PC-3 (cell line): Measurements from ENCODE around the gene COASY. TPM values are rescaled to one million over a fixed set of nuclear protein-coding genes. Genes with fewer than 3 reads are reported as not detected.

Source experiments
- ATAC-seq: fragments of 200-7000 bp; cut with Tn5 transposase; 2 replicates; pipeline ENCODE4 v1.9.1; 2020; ENCODE audit warnings: mild to moderate bottlenecking, moderate library complexity
- BruUV-seq: library from RNA; stranded (reverse); fragments of 400-500 nt; replicated peaks from 2 replicates; lab custom pipeline; 2021; lab: Mats Ljungman, UMichigan
- CTCF ChIA-PET: fragments of 300-600 bp; sonication (Branson Sonifier 250); formaldehyde crosslinking; loops from one replicate; lab custom pipeline; 2022; ENCODE audit warnings: antibody characterized with exemption; lab: Charles Lee
- POLR2A ChIA-PET: fragments of 300-600 bp; sonication (Branson Sonifier 250); formaldehyde crosslinking; loops from one replicate; lab custom pipeline; 2022; ENCODE audit warnings: antibody characterized with exemption; ENCODE audit not compliant: unreplicated experiment; lab: Charles Lee
- DNase-seq: peaks from one replicate; pipeline ENCODE4 v3.0.0-alpha.2; 2015
- H2AFZ ChIP-seq: fragments of 300-600 bp; sonication (generic); 2 replicates; pipeline ENCODE4 v1.6.0; 2016; ENCODE audit warnings: antibody characterized with exemption, low read length
- H3F3A ChIP-seq: fragments of 300-600 bp; sonication (generic); one replicate; pipeline ENCODE4 v1.6.0; 2017; ENCODE audit warnings: antibody characterized with exemption, low read length, control low read depth, mild to moderate bottlenecking; ENCODE audit not compliant: unreplicated experiment
- H3K27ac ChIP-seq: fragments of 300-600 bp; sonication (generic); 2 replicates; pipeline ENCODE4 v1.5.1; 2016; ENCODE audit warnings: mild to moderate bottlenecking, low read length
- H3K27me3 ChIP-seq: fragments of 300-600 bp; sonication (generic); 2 replicates; pipeline ENCODE4 v1.6.1; 2016; ENCODE audit warnings: low read length, mixed read lengths
- H3K36me3 ChIP-seq: fragments of 300-600 bp; sonication (generic); 2 replicates; pipeline ENCODE4 v1.6.1; 2016; ENCODE audit warnings: low read depth, mixed run types, low read length, mixed read lengths
- H3K4me1 ChIP-seq: fragments of 300-600 bp; sonication (generic); 2 replicates; pipeline ENCODE4 v1.5.1; 2016; ENCODE audit warnings: low read length; ENCODE audit not compliant: insufficient read depth
- H3K4me2 ChIP-seq: fragments of 300-600 bp; sonication (generic); 2 replicates; pipeline ENCODE4 v1.6.0; 2016; ENCODE audit warnings: low read length
- H3K4me3 ChIP-seq: fragments of 300-600 bp; sonication (generic); 2 replicates; pipeline ENCODE4 v1.5.1; 2016; ENCODE audit warnings: mild to moderate bottlenecking, low read length, mixed read lengths
- H3K79me2 ChIP-seq: fragments of 300-600 bp; sonication (generic); 2 replicates; pipeline ENCODE4 v1.6.1; 2017; ENCODE audit warnings: low read length, mixed read lengths
- H3K9ac ChIP-seq: fragments of 300-600 bp; sonication (generic); 2 replicates; pipeline ENCODE4 v1.6.0; 2016; ENCODE audit warnings: mild to moderate bottlenecking, low read length
- H3K9me2 ChIP-seq: fragments of 300-600 bp; sonication (generic); replicated peaks from 2 replicates; pipeline ENCODE4 v1.6.1; 2016; ENCODE audit warnings: mixed run types, low read length, mixed read lengths
- H3K9me3 ChIP-seq: fragments of 300-600 bp; sonication (generic); 2 replicates; pipeline ENCODE4 v1.6.1; 2016; ENCODE audit warnings: low read length, mixed read lengths
- H4K20me1 ChIP-seq: fragments of 300-600 bp; sonication (generic); 2 replicates; pipeline ENCODE4 v1.6.1; 2016; ENCODE audit warnings: low read length, mixed read lengths
- EZH2 ChIP-seq: fragments of 300-600 bp; sonication (generic); IDR thresholded peaks from one replicate; pipeline ENCODE4 v1.6.1; 2017; ENCODE audit warnings: antibody characterized with exemption, mild to moderate bottlenecking, low read length; ENCODE audit not compliant: unreplicated experiment
- EZH2phosphoT487 ChIP-seq: fragments of 300-600 bp; sonication (generic); IDR thresholded peaks from 2 replicates; pipeline ENCODE4 v1.6.1; 2018; ENCODE audit warnings: mild to moderate bottlenecking, antibody characterized with exemption, low read length, borderline replicate concordance
- intact Hi-C: fragments of 100-400 bp; cut with micrococcal nuclease; formaldehyde crosslinking; loops from 2 replicates; pipeline ENCODE4 v1.9.0; 2023
- total RNA-seq: library from RNA; depleted of rRNA; stranded (reverse); fragments of >200 nt; gene quantifications from 2 replicates; pipeline ENCODE4 v1.2.3, GENCODE V29; 2014
- TF ChIP-seq, protein P1 (sequence below): fragments of 300-600 bp; sonication (generic); conservative IDR thresholded peaks from 2 replicates; pipeline ENCODE4 v1.5.1; 2017; ENCODE audit warnings: antibody characterized with exemption, low read depth, mild to moderate bottlenecking, low read length

Gene COASY
- total RNA-seq, 1 experiment from 2014 or later, result 33.3 TPM

DNA sequence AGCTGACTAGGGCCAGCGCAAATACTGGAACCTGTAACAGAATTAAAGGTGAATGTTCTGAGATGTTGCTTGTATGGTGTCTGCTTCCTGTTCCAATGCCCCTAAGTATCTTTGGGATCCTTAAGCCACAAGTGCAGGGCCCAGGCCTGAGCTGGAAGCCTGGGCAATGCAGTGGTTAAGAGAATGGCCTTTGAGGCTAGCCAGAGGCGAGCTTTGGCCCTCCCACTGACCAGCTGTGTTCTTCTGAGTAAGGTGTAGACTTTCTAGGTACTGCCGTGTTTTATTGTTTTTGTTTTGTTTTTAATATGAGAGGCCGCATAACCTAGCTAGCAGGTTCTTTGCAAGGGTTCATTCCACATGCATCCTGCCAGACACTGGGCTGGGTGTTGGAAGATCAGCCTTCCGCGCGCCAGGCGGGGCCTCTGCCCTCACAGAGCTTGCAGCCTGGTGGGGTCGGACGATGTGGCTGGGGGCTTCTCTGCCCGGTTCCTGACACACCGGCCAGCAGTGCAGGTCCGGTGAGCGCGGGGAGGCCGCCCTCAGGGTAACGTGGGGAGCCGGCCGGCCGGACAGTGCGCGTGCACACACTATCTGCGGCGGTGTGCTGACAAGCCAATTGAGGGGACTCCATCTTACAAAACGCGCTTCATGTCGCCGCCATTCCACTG is 4.4 kb downstream of the COASY start:
- ATAC-seq, result no peak; the same call in 1 of the 2 replicates
- CTCF ChIA-PET, result no interaction called here
- POLR2A ChIA-PET, result no interaction called here

DNA sequence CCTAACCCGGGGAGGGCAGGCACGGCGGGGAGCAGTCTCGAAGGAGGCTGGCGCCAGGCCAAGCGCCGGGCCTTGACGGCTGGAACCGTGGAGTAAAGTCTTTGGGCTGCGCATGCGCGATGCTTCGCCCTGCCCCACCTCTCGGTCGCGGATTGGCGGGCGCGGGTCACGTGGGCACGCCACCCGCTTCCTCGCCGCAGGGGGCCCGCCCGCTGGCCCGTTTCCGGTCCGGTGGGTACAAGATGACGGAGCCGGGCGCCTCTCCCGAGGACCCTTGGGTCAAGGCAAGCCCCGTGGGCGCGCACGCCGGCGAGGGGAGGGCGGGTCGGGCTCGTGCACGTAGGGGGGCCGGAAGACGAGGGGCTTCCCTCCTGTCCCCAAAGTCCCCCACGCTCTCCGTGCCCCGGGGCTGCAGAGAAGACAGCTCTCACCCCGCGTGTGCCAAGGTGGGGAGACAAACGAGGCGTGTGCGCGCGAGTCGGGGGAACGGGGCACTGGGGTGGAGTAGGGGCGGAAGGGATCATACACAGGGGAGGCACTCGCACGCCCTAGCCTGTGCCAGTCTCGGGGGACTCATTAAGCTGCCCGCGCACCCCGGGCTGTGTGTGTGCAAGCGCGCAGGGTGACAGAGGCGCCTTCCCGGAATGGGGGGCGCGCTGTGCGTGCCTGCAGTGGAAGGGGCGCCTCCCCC is 5.1 kb downstream of the COASY start, which contains the start of gene MLX:
Gene MLX, plus strand, starts transcription at position 218 of the 691 bp plus-strand sequence. Its CDS starts 25 bp downstream, at position 243.
- POLR2A ChIA-PET, result no interaction called here
- Histone ChIP-seq H4K20me1 (no peaks in the 10 kb centered on the region), H3K36me3 (peaks cover 21% of the 10 kb centered on the region; the same call in 1 of the 2 replicates), H3K9me2 (no peaks in the 10 kb centered on the region), H3K27ac (peak within 1 kb of the TSS; percentile 30), H3K4me1 (peaks cover 21% of the 10 kb centered on the region), H3F3A (no peaks in the 10 kb centered on the region), H3K4me3 (peak within 1 kb of the TSS; percentile 88), H3K9ac (peak within 1 kb of the TSS; percentile 82), H3K79me2 (peaks cover 52% of the 10 kb centered on the region), H3K9me3 (no peaks in the 10 kb centered on the region), H2AFZ (peak within 1 kb of the TSS; percentile 65), H3K4me2 (peak within 1 kb of the TSS; percentile 92), H3K27me3 (no peaks in the 10 kb centered on the region)
- DNase-seq (peak; percentile 81), ATAC-seq (peak; percentile 54)
- CTCF ChIA-PET, result no interaction called here
- TSS peak; percentile 17 for BruUV-seq
- TF ChIP-seq, protein P1, sequence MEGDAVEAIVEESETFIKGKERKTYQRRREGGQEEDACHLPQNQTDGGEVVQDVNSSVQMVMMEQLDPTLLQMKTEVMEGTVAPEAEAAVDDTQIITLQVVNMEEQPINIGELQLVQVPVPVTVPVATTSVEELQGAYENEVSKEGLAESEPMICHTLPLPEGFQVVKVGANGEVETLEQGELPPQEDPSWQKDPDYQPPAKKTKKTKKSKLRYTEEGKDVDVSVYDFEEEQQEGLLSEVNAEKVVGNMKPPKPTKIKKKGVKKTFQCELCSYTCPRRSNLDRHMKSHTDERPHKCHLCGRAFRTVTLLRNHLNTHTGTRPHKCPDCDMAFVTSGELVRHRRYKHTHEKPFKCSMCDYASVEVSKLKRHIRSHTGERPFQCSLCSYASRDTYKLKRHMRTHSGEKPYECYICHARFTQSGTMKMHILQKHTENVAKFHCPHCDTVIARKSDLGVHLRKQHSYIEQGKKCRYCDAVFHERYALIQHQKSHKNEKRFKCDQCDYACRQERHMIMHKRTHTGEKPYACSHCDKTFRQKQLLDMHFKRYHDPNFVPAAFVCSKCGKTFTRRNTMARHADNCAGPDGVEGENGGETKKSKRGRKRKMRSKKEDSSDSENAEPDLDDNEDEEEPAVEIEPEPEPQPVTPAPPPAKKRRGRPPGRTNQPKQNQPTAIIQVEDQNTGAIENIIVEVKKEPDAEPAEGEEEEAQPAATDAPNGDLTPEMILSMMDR, result no peak
- TF ChIP-seq EZH2phosphoT487, result no peak
- intact Hi-C loops, result no loop called here

More for the DNA sequence above, 4.4 kb downstream of the COASY start:
- Histone ChIP-seq H3K36me3 (peaks cover 16% of the 10 kb centered on the region; the same call in 1 of the 2 replicates), H3K4me1 (peaks cover 24% of the 10 kb centered on the region), H2AFZ (peak overlapping the region; percentile 37; the same call in 1 of the 2 replicates), H3K4me2 (peak overlapping the region; percentile 92), H3K4me3 (peak overlapping the region; percentile 88; the same call in 1 of the 2 replicates), H3K79me2 (peaks cover 54% of the 10 kb centered on the region), H3K9me2 (no peaks in the 10 kb centered on the region), H3K9ac (peak overlapping the region; percentile 82; the same call in 1 of the 2 replicates), H3K27me3 (no peaks in the 10 kb centered on the region), H3K27ac (no peak overlapping the region), H3K9me3 (no peaks in the 10 kb centered on the region), H3F3A (no peaks in the 10 kb centered on the region), H4K20me1 (no peaks in the 10 kb centered on the region)
- no peak for DNase-seq
- TF ChIP-seq EZH2phosphoT487 (no peak), EZH2 (no peak)
- TF ChIP-seq, protein P1, result no peak
- intact Hi-C loops, result no loop called here
- no TSS peak for BruUV-seq
